Activated CD8-positive, alpha-beta memory T cell treated with anti-CD3 and anti-CD28 coated beads for 4 hours (primary cell): Measurements from ENCODE around the gene NCF4.

ENCODE experiments used
- DNase-seq, 2 donors: peaks; one replicate each; pipeline ENCODE4 v3.0.0-alpha.2; 2020; ENCODE audit warnings: low read depth in 2 of 2

NCF4 gene

GRCh38 chr22:36894266-36894665 is 33.5 kb downstream of the NCF4 start:
- DNase-seq: no peak

GRCh38 chr22:36897611-36898010 is 36.8 kb downstream of the NCF4 start:
- DNase-seq: no peak

DNA sequence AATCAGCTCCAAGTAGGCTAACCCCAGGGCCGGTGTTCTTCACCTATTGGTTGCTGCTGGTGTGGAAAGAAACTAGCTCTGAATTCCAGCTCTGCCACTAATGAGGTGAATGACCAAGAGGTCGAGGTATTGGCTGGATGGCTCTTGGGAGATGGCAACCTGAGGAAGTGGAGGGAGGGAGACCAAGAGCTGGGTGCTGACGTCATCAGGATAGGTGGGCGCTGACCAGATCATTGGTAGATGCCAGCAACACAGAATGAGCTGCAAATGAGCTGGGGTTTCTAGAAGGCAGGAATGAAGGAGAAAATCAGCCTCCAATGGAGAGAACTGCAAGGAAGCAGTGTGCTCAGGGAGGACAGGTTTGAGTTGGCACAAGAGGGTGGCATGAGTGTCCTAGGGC is 37.9 kb downstream of the NCF4 start:
- no peak for DNase-seq

DNA sequence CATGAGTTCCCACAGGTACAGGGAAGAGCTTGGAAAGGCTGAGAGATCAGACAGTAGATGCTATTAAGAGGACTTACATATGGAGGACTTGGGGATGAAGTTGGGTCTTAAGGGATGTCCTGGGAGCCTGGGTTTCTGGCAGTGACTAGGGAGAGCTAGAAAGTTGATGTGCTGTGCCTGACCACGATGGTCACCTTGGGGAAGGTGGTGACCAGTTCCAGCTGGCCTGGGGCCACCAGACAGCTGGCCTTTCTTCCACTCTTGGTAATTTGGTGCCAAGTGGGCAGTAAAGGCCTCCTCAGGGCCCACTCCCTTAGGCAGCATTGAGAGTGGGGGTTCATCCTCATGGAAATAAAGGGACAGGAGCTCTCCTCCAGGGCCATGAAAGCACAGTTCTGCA is 38.7 kb downstream of the NCF4 start:
- DNase-seq: no peak

DNA sequence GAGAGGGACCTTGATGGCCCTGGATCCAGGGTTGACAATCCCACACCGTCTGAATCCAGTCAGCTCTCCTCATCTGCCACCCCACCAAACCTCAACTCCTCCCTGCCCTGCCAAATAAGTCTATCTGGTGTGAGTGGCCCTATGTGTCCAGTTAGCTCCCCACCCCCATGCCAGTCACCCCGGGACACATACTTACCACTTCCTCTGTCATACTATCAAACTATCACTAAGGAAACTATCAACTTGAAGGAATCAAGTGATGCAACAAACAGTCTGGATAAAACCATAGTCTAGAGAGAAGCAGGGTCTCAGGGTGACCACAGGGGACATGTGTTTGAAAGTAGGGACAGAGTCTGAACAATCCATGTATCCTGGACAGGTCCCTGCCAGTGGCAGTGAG is 39.4 kb downstream of the NCF4 start:
- DNase-seq: no peak

GRCh38 chr22:36900880-36901279 is 40.1 kb downstream of the NCF4 start:
- DNase-seq: no peak

GRCh38 chr22:36901411-36902142 is 40.8 kb downstream of the NCF4 start:
- no peak for DNase-seq

DNA sequence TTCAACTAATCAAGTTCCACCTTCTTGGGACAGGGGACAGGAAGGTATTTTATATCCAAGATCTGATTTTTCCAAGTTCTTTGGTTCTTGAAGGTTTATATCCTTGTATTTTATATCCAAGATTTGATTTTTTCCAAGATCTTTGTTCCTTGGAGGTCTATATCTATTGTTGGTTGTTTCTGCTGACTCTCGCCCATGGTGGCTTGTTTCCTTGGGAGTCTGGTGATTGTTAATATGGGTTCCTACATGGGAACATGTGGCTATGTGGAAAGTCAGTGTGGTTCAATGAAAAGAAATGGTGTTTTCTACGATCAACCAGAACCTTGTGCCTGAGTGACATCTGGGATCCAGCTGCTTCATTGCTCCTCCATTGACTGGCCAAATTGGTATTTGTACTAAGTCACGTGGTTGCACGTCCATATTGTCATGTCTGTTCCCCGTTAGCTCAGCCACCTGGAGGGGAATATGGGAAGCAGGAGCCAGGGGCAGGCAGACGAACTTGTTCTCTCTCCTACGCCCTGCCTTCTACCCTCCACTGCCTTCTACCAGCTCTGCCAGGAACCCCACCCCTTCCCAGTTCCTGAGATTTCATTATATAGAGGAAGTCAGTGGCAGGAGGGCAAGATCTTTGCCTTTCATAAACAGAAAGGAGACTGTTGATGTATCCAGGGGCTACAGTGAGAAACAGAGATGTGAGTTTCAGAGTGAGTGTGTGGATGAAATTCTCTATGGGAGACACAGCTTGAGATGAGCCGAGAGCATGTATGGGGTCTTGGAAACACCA is 41.5 kb downstream of the NCF4 start:
- no peak for DNase-seq

- no peak for DNase-seq
Observed at GRCh38 chr22:36904260-36904880, 43.6 kb downstream of the NCF4 start.

GRCh38 chr22:36907253-36908195 is 46.7 kb downstream of the NCF4 start:
- DNase-seq: no peak

DNA sequence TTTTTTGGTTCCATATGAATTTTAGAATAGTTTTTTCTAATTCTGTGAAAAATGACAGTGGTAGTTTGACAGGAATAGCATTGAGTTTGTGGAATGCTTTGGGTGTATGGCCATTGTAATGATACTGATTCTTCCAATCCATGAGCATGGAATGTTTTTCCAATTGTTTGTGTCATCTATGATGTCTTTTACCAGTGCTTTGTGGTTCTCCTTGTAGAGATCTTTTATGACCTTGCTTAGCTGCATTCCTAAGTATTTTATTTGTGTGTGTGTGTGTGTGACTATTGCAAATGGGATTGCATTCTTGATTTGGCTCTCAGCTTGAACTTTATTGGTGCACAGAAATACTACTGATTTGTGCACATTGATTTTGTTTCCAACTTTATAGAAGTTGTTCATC is 49.7 kb downstream of the NCF4 start:
- no peak for DNase-seq

DNA sequence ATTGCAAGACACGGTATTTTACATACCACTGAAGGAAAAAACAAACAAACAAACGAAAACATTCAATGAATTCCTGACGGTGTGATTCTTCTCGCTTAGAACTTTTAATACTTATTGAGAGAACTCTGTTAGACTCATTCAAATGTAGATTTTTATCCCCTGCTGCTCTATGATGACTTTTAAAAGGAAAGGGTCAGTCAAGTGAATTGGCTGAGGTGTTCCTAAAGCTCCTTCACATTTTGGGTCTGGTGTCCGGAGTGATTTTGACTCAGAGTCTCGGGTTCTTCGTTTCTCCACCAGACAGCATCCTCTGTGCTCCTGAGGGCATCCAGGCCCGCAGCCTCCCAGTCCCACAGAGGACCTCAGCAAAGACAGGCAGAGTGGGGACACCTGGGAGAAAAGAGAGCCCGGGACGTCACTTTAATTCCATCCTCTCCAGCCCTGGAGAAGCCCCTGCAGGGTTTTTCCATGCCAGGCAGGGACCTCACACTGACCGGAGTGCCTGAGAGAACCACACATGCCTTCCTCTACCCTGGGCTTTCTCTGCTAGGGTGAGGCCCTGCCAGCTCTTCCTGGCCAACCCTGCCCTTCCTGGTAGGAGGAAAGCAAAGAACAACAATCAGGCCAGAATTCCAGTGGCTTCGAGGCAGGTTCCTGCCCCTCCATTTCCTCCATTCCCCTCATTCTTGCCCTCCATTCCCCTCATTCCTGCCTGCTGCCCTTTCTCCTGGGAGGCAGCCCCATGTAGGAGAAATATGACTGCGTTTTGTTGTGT is 51.3 kb downstream of the NCF4 start:
- DNase-seq: no peak

- DNase-seq: no peak
Observed at GRCh38 chr22:36912694-36913426, 52.1 kb downstream of the NCF4 start.

DNA sequence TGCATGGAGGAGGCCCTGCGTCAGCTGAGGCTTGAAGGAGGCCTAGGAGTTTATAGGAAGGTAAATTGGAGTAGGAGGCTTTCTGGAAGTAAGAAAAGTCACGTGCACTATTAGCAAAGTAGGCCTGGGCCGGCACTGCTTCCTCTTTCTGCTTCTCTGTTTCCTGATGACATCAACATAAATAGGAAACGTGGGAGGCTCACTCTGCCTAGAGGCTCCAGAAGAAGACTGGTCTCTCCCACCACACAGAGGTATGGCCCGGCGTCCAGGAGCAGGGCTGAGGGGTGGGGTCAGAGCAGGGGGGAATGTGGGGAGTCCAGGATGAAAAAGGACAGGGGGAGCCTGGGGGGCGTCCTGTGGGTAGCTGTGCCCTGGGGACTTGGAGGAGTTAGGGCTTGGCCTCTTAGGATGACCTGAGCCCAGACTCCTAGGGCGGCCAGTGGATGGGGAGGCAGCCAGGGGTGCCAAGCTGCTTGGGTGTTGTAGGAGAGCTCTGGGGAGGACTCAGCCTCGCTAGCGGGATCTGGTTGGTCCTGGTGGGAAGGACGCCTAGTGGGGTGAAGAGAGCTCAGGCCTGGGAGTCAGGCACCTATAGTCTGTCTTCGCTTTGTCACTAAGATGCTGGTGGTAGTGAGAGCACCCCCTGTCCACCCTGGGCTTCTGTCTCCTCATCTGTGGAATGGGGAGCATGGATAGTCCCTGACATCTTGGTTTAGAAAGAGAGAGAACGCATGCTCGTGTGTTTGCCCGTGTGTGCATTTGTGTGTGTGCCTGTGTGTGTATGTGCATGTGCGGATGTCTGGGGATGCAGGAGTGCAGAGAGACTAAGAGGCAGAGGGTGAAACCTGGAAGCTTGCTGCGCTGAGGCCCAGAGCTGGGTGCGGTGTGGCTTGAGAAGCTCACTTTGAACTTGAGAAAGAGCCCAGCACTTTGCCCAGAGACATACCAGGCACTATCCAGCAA is 52.9 kb downstream of the NCF4 start, which contains the start of gene CSF2RB:
TSS of gene CSF2RB (plus strand) at position 202 of the 963 bp plus-strand sequence. CDS start 8,580 bp downstream, outside the sequence.
- DNase-seq: no peak

DNA sequence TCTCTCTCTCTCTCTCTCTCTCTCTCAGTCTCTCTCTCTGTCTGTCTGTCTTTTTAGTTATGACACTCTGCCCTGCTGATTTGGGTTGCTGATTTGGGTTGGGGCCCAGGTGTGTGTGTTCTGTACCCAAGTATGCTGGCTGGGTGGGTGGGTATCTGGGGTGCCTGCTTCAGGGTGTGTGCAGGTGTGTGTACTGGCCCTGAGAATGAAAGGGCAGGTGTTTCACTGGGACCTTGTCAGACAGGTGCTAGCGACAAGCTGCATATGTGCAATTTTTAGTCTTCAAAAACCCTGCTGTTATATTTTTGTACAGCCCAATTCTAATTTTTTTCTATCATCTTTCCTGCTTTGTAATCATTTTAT is 53.6 kb downstream of the NCF4 start:
- DNase-seq: no peak

DNA sequence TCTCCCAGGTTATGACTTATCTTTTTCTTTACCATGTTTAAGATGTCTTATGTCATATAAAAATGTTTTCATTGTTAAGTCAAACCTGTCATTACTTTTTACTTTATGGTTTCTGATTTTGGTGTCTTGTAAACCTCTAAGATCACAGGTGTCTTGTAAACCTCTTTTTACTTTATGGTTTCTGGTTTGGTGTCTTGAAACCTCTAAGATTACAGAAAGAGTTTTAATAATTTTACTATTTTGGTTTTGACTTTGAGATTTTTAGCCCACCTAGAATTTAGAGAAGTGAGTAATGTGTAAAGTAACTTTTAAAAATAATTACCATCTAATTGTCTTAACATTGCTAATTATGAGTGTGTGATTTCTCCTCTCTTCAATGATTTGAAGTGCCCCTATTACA is 55.2 kb downstream of the NCF4 start:
- no peak for DNase-seq

- no peak for DNase-seq
Observed at GRCh38 chr22:36918586-36919284, 57.9 kb downstream of the NCF4 start.

DNA sequence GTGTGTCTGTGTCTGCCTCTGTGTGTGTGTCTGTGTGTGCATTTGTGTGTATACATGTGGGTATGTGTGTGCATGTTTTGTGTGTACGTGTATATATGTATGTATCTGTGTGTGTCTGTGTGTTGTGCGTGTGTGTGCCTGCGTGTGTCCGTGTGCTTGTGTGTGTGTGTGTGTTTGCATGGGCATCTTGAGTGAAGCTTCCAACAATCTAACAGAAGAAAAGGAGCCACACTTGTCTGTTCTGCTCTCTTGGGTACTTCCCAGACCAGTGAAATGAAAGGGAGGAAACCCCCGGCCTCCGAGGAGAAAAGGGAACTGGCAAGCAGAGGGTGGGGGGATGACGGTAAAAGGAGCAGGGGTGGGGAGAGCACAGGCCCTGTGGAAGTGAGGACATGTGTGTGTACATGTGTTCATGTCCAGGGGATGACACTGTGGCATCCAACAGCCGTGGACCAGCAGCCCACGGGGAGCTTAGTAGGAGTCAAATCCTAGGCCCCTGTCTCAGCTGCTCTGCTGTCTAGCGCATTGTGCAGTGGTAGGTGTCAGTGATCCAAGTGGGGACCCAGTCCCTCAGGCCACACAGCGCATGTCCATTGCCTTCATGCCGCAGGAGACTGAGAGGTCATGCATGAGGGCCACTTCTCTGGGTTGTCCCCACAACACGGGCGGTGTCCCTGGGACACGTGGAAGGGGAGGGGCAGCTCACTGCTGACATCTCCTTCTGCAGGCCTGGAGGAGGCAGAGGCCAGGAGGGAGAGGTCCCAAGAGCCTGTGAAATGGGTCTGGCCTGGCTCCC is 60.7 kb downstream of the NCF4 start:
- DNase-seq: no peak
